Uterus (tissue), 4 donors: ENCODE data around the gene AGPS. TPM values are rescaled to one million over a fixed set of nuclear protein-coding genes. Genes with fewer than 3 reads are reported as not detected.

Source experiments
- DNase-seq, 2 donors: peaks; one replicate each; pipeline ENCODE4 v3.0.0-alpha.2; 2019 to 2020
- H3K27ac ChIP-seq, 2 donors: fragments of 200-600 bp; sonication (generic); 1 replicate in 1 of 2; 2 replicates in 1 of 2; pipeline ENCODE4 v1.5.1; 2016 to 2018
- H3K27me3 ChIP-seq, 2 donors: fragments of 200-600 bp; sonication (generic); one replicate each; pipeline ENCODE4 v1.5.1; 2018 to 2019; ENCODE audit warnings: control low read depth in 1 of 2
- H3K36me3 ChIP-seq, 2 donors: fragments of 200-600 bp; sonication (generic); one replicate each; pipeline ENCODE4 v1.5.1; 2019; ENCODE audit warnings: control low read depth in 1 of 2
- H3K4me1 ChIP-seq, 2 donors: fragments of 200-600 bp; sonication (generic); one replicate each; pipeline ENCODE4 v1.5.1; 2018 to 2019; ENCODE audit warnings: control low read depth in 1 of 2
- H3K4me3 ChIP-seq, 2 donors: fragments of 200-600 bp; sonication (generic); 1 replicate in 1 of 2; 2 replicates in 1 of 2; pipeline ENCODE4 v1.5.1; 2018 to 2019; ENCODE audit warnings: mild to moderate bottlenecking in 1 of 2
- H3K9me3 ChIP-seq, 2 donors: fragments of 200-600 bp; sonication (generic); one replicate each; pipeline ENCODE4 v1.5.1; 2019; ENCODE audit warnings: control low read depth in 1 of 2
- POLR2A ChIP-seq, 2 donors: fragments of 450-650 bp; IDR thresholded peaks; one replicate each; pipeline ENCODE4 v1.6.1; 2016; ENCODE audit warnings: antibody characterized with exemption in 2 of 2, mild to moderate bottlenecking in 1 of 2, moderate library complexity in 1 of 2
- intact Hi-C: fragments of 100-400 bp; cut with DNase I; formaldehyde crosslinking; loops from one replicate; pipeline ENCODE4 v1.15.1; 2023; ENCODE audit warnings: low total_unique reads
- total RNA-seq, 4 donors: library from RNA; depleted of rRNA in 3 of 4; stranded (reverse); fragments of >200 nt in 3 of 4; gene quantifications; one replicate each; pipeline versions ENCODE4 v1.1.0 to v1.2.4, GENCODE V29; 2014 to 2023
- TF ChIP-seq, protein P1 (sequence below), 4 experiments: fragments of 200-600 bp in 2 of 4; fragments of 450-650 bp in 2 of 4; sonication (generic) in 2 of 4; IDR thresholded peaks; one replicate each; pipeline ENCODE4 v1.5.1; 2016 to 2019; ENCODE audit warnings: antibody characterized with exemption in 4 of 4, mild to moderate bottlenecking in 2 of 4, moderate library complexity in 1 of 4
- donor health status: DM: yes; HTN: yes; CAD: no.

AGPS gene
- total RNA-seq, 4 donors from 2014 or later: 10.2 to 64.4 (median 40.0) TPM

DNA sequence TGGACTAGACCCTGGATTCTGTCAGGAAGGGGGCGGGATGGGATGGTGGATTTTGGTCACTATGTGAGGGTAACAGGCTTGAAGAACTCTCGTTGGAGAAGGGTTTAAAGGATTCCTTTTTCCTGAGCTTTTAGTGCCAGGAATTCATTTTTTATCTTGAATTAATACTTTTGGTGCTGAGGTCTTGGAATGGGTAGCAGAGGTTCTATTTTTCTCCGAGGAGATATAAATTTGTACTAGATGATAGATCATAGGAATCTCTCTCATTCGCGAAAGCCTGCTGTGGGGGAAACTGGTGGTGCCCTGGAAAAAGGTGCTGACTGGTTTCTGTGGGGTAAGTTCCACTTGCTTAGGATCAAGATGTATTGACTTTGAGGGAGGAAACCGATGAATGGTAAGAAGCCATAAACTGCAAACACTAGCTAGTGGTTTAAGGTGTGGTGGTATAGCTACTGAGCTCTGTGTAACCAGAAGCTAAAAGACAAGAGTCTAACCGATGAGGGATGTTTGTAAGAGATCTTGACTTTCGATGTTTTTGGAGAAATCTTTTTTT is 706 bp downstream of the AGPS start:
- TF ChIP-seq POLR2A (IDR thresholded peaks at IDR 0.05): no peak
- TF ChIP-seq, protein P1, sequence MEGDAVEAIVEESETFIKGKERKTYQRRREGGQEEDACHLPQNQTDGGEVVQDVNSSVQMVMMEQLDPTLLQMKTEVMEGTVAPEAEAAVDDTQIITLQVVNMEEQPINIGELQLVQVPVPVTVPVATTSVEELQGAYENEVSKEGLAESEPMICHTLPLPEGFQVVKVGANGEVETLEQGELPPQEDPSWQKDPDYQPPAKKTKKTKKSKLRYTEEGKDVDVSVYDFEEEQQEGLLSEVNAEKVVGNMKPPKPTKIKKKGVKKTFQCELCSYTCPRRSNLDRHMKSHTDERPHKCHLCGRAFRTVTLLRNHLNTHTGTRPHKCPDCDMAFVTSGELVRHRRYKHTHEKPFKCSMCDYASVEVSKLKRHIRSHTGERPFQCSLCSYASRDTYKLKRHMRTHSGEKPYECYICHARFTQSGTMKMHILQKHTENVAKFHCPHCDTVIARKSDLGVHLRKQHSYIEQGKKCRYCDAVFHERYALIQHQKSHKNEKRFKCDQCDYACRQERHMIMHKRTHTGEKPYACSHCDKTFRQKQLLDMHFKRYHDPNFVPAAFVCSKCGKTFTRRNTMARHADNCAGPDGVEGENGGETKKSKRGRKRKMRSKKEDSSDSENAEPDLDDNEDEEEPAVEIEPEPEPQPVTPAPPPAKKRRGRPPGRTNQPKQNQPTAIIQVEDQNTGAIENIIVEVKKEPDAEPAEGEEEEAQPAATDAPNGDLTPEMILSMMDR (IDR thresholded peaks at IDR 0.05): no peak
- H3K4me3 ChIP-seq: peak overlapping the region; percentile 53 to 74
- peak overlapping the region; percentile 66 to 70 for H3K27ac ChIP-seq
- DNase-seq: no peak
- H3K27me3 ChIP-seq: no peaks in the 10 kb centered on the region
- intact Hi-C loops: no loop called here
- no peaks in the 10 kb centered on the region for H3K36me3 ChIP-seq
- no peaks in the 10 kb centered on the region for H3K4me1 ChIP-seq
- H3K9me3 ChIP-seq: no peaks in the 10 kb centered on the region

GRCh38 chr2:177393824-177394593 is 1.4 kb downstream of the AGPS start:
- intact Hi-C loops: no loop called here
- no peaks in the 10 kb centered on the region for H3K36me3 ChIP-seq
- TF ChIP-seq, protein P1 (IDR thresholded peaks at IDR 0.05): no peak
- no peak for TF ChIP-seq POLR2A (IDR thresholded peaks at IDR 0.05)
- H3K27me3 ChIP-seq: no peaks in the 10 kb centered on the region
- peak overlapping the region; percentile 53 to 74 for H3K4me3 ChIP-seq
- peak overlapping the region in 1 of 2 donors; percentile 70 for H3K27ac ChIP-seq
- DNase-seq: no peak
- H3K4me1 ChIP-seq: no peaks in the 10 kb centered on the region
- no peaks in the 10 kb centered on the region for H3K9me3 ChIP-seq

- H3K4me1 ChIP-seq: no peaks in the 10 kb centered on the region
Observed at GRCh38 chr2:177394594-177394973, 2.0 kb downstream of the AGPS start.

DNA sequence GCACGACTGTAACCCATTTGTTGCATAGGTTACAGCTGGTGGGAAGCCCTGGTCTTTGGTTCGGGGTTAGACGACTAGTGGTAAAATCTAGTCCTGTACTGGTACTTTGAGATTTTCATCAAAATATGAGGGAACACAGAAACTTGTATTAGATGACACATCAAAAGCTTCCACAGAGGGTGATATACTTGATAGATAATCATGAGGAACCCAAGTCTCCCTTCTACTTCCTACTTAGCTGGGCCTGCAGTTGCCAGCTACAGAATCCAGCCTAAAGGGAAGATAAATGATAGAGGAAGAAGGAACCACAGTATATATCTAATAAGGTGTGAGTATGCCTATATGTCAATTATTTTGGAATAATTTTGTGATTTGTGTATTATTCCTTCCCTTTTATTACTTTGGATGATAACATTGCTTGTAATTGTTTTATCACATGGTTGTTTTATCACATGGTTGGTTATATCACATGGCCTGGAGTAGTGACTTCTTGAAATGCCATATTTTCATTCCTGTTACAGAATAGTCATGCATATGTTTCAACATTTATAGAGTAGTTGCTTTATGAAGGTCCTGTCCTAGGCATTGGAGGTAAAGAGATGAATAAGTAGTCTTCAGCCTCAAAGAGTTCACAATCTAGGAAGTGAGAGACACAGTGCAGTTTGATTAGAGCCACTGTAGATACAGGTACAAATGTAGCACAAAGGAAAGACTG is 2.9 kb downstream of the AGPS start:
- intact Hi-C loops: no loop called here
- TF ChIP-seq POLR2A (IDR thresholded peaks at IDR 0.05): no peak
- TF ChIP-seq, protein P1 (IDR thresholded peaks at IDR 0.05): no peak
- Histone ChIP-seq H3K36me3 (no peaks in the 10 kb centered on the region), H3K4me3 (no peak overlapping the region), H3K27me3 (no peaks in the 10 kb centered on the region), H3K9me3 (no peaks in the 10 kb centered on the region), H3K4me1 (no peaks in the 10 kb centered on the region), H3K27ac (peak overlapping the region in 1 of 2 donors; percentile 69)
- no peak for DNase-seq

More at GRCh38 chr2:177394594-177394973, 2.0 kb downstream of the AGPS start:
- Histone ChIP-seq H3K4me3 (no peak overlapping the region), H3K9me3 (no peaks in the 10 kb centered on the region), H3K36me3 (no peaks in the 10 kb centered on the region), H3K27ac (no peak overlapping the region), H3K27me3 (no peaks in the 10 kb centered on the region)
- intact Hi-C loops: no loop called here
- DNase-seq: no peak
- TF ChIP-seq POLR2A (IDR thresholded peaks at IDR 0.05): no peak
- TF ChIP-seq, protein P1 (IDR thresholded peaks at IDR 0.05): no peak
